ENCODE results near the gene DAW1. TPM values are rescaled to one million over a fixed set of nuclear protein-coding genes. Genes with fewer than 3 reads are reported as not detected.

DAW1 gene
- total and polyA plus RNA-seq, 10 of the 15 experiments (the other 5 are each of a cell fraction or from before 2014, with no cell fraction given): 0.04 TPM; not detected in 9

- no peak for TF ChIP-seq EP300 (IDR thresholded peaks at IDR 0.05; ENCODE audit: borderline replicate concordance in 1 of 2, control insufficient read depth in 1 of 2, low read depth in 2 of 2, low read length in 2 of 2)
- TF ChIP-seq, protein P1, sequence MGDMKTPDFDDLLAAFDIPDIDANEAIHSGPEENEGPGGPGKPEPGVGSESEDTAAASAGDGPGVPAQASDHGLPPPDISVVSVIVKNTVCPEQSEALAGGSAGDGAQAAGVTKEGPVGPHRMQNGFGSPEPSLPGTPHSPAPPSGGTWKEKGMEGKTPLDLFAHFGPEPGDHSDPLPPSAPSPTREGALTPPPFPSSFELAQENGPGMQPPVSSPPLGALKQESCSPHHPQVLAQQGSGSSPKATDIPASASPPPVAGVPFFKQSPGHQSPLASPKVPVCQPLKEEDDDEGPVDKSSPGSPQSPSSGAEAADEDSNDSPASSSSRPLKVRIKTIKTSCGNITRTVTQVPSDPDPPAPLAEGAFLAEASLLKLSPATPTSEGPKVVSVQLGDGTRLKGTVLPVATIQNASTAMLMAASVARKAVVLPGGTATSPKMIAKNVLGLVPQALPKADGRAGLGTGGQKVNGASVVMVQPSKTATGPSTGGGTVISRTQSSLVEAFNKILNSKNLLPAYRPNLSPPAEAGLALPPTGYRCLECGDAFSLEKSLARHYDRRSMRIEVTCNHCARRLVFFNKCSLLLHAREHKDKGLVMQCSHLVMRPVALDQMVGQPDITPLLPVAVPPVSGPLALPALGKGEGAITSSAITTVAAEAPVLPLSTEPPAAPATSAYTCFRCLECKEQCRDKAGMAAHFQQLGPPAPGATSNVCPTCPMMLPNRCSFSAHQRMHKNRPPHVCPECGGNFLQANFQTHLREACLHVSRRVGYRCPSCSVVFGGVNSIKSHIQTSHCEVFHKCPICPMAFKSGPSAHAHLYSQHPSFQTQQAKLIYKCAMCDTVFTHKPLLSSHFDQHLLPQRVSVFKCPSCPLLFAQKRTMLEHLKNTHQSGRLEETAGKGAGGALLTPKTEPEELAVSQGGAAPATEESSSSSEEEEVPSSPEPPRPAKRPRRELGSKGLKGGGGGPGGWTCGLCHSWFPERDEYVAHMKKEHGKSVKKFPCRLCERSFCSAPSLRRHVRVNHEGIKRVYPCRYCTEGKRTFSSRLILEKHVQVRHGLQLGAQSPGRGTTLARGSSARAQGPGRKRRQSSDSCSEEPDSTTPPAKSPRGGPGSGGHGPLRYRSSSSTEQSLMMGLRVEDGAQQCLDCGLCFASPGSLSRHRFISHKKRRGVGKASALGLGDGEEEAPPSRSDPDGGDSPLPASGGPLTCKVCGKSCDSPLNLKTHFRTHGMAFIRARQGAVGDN (IDR thresholded peaks at IDR 0.05): peak; percentile 21; the same call in 1 of the 2 replicates
- TF ChIP-seq POLR2A (IDR thresholded peaks at IDR 0.05; ENCODE audit: low read depth, low read length): no peak
- TF ChIP-seq ZBED1 (IDR thresholded peaks at IDR 0.05; ENCODE audit: borderline replicate concordance): 0 out of 2 replicates have a peak, but pooled peaks have one; percentile 44
- TF ChIP-seq EGR1 (IDR thresholded peaks at IDR 0.05; ENCODE audit: borderline replicate concordance in 1 of 2, low read depth in 2 of 2, low read length in 2 of 2): no peak
- no peak for TF ChIP-seq NR2C2 (IDR thresholded peaks at IDR 0.05; ENCODE audit: borderline replicate concordance, control insufficient read depth, insufficient read length, low read depth)
- no peak for TF ChIP-seq POLR2AphosphoS2 (IDR thresholded peaks at IDR 0.05; ENCODE audit: low read depth, low read length)
- TF ChIP-seq CHD2 (IDR thresholded peaks at IDR 0.05; ENCODE audit: borderline replicate concordance, low read depth, low read length): no peak
- TF ChIP-seq CREM (IDR thresholded peaks at IDR 0.05; ENCODE audit: low read depth): peak; percentile 33; the same call in 1 of the 2 replicates
- TF ChIP-seq FOXK2 (IDR thresholded peaks at IDR 0.05): no peak
- TF ChIP-seq, protein P2, sequence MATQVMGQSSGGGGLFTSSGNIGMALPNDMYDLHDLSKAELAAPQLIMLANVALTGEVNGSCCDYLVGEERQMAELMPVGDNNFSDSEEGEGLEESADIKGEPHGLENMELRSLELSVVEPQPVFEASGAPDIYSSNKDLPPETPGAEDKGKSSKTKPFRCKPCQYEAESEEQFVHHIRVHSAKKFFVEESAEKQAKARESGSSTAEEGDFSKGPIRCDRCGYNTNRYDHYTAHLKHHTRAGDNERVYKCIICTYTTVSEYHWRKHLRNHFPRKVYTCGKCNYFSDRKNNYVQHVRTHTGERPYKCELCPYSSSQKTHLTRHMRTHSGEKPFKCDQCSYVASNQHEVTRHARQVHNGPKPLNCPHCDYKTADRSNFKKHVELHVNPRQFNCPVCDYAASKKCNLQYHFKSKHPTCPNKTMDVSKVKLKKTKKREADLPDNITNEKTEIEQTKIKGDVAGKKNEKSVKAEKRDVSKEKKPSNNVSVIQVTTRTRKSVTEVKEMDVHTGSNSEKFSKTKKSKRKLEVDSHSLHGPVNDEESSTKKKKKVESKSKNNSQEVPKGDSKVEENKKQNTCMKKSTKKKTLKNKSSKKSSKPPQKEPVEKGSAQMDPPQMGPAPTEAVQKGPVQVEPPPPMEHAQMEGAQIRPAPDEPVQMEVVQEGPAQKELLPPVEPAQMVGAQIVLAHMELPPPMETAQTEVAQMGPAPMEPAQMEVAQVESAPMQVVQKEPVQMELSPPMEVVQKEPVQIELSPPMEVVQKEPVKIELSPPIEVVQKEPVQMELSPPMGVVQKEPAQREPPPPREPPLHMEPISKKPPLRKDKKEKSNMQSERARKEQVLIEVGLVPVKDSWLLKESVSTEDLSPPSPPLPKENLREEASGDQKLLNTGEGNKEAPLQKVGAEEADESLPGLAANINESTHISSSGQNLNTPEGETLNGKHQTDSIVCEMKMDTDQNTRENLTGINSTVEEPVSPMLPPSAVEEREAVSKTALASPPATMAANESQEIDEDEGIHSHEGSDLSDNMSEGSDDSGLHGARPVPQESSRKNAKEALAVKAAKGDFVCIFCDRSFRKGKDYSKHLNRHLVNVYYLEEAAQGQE (IDR thresholded peaks at IDR 0.05; ENCODE audit: low read depth, low read length): no peak
- peak; percentile 64; the same call in 1 of the 2 replicates for TF ChIP-seq EED (IDR thresholded peaks at IDR 0.05; ENCODE audit: low read depth)
Observed at GRCh38 chr2:227853204-227853629, 18.2 kb upstream of the DAW1 start (continued).

All from GM12878 (cell line).